SW 1271 (cell line): ENCODE data around the gene TRIM33.

Experiments
- DNase-seq, 2 experiments: peaks; one replicate each; lab custom pipeline; 2025; lab: John Stamatoyannopoulos, UW

The TRIM33 gene

DNA sequence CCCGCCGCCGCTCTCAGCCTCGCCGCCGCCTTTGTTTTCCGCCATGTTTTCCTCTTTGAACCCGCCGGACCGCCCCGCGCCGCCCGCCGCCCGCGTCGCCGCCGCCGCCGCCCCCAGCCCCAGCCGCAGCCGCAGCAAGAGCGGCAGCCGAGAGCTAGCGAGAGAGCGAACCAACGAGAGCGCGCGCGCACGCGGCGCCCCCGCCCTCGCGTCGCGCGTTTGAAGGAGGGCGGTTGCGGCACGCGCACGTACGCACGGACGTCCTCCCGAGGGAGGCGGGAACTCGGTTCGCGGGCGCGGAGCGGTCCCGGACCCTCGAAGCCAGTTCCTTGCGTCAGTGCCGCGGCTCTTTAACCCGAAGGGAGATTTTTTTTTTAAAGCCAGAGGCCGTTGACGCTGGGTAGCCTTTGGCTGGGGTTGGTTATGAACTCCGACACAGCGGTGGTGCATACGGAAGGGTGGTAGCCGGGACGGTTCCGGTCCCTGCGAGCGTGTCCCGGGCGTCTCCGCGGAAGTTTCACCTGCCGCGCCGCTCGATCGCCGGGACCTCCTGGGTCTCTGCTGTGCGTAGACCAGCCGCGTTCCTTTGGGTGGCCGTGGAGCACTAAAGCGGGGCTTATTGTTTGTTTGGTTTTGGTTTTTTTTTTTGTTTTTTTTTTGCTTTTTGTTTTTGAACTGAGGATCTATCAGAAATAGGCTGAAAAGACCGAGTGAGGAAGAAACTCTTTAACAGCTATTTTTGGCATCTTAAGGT, at the start of gene TRIM33:
TSS of gene TRIM33 (minus strand) at position 172 of the 754 bp plus-strand sequence. CDS start at position 45, 127 bp downstream.
- peak; percentile 40 to 75 for DNase-seq

DNA sequence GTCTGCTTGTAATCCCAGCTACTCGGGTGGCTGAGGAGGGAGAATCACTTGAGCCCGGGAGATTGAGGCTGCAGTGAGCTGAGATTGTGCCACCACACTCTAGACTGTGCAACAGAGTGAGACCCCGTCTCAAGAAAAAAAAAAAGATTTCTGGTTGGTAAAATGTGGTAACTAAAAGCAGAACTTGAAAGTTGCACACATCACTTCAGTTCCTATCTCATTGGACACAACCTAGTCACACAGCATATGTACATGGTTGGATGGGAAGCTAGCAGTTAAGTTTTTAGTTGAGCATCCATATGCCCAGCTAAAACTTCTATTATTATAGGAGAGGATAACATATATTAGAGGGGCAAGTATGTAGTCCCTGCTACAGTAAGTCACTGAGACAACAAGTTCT, 48.4 kb upstream of the TRIM33 start:
- no peak for DNase-seq

GRCh38 chr1:114558544-114558943, 47.5 kb upstream of the TRIM33 start:
- DNase-seq = peak in 1 of 2 experiments; percentile 4

GRCh38 chr1:114554577-114554976, 43.6 kb upstream of the TRIM33 start:
- no peak for DNase-seq

DNA sequence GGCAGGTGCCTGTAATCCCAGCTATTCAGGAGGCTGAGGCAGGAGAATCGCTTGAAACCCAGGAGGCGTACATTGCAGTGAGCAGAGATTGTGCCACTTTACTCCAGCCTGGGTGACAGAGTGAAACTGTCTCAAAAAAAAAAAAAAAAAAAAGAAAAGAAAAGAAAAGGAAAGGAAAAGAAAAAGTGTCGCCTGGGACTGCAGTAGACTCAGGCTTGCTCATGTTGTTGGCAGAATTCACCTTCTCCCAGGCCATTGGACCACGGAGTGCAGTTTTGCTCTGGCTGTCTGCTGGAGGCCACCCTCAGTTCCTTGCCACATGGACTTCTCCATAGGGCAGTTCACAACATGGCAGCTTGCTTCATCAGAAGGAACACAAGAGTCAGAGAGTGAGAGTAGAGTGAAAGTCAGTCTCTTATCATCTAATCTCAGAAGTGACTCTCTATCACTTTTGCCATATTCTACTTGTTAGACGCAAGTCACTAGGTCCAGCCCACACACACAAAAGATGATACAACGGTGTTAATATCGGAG, 41.2 kb upstream of the TRIM33 start:
- DNase-seq = no peak

- no peak for DNase-seq
Measured at GRCh38 chr1:114551400-114551799, 40.4 kb upstream of the TRIM33 start.

- DNase-seq = no peak
Measured at GRCh38 chr1:114550336-114550735, 39.3 kb upstream of the TRIM33 start.

DNA sequence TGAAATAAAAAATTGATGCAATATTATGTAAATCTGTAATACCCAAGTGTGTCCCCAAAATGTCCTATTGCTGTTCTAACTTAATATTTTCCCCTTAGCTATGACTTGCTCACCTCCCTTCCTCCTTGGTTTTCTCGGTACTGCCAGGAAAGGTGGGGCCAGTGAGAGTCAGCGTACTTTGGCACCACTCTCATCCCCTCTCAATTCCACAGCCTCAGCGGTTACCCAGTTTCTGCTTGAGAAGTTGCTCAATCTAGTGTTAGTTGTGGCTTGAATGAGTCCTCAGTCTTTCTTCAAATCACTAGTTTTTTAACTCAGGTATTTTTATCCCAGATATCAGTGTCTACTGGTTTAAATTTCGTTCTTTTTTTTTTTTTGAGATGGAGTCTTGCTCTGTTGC, 38.1 kb upstream of the TRIM33 start:
- no peak for DNase-seq

DNA sequence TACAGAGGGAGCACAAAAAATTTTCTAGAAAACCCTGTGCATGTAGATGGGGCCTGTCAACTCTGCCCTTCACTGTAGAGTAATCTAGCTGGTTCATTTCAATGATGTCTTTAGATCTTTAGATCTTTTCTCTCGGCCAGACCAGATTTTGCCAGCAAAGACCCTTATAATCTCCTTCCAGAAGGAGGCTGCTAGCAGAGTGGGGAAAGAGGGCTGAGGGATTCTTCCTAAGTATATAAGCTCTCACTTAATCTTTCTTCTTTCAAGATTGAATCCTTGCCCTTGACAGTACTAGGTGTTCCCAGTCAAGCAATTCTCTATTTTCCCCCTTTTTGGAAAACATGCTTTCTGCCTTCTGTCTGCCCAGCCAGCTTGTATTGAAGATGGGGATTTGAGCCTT, 36.1 kb upstream of the TRIM33 start:
- DNase-seq = no peak

- DNase-seq = no peak
Measured at GRCh38 chr1:114545796-114546195, 34.8 kb upstream of the TRIM33 start.

GRCh38 chr1:114545315-114545714, 34.3 kb upstream of the TRIM33 start:
- no peak for DNase-seq

- DNase-seq = no peak
Measured at GRCh38 chr1:114540821-114541220, 29.8 kb upstream of the TRIM33 start.

DNA sequence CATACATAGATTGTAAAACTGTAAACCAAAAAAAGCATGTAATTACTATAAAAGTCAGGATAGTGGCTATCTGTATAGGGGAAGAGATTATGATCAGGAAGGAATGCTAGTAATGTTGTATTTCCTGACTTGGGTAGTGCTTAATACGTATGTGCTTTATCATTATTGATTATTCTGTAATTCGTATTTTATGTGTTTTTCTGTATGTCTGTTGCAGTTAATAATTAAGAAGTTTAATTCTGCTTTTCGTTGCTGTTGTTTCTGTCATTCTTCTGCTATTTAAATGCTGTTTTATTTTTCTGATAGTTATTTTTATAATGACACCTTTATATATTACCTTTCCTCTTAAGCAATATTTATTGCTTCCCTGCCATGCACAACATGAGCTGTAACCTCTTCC, 29.3 kb upstream of the TRIM33 start:
- no peak for DNase-seq

- no peak for DNase-seq
Measured at GRCh38 chr1:114536043-114536442, 25.0 kb upstream of the TRIM33 start.

- no peak for DNase-seq
Measured at GRCh38 chr1:114535401-114535800, 24.4 kb upstream of the TRIM33 start.

GRCh38 chr1:114531094-114531493, 20.1 kb upstream of the TRIM33 start:
- no peak for DNase-seq

DNA sequence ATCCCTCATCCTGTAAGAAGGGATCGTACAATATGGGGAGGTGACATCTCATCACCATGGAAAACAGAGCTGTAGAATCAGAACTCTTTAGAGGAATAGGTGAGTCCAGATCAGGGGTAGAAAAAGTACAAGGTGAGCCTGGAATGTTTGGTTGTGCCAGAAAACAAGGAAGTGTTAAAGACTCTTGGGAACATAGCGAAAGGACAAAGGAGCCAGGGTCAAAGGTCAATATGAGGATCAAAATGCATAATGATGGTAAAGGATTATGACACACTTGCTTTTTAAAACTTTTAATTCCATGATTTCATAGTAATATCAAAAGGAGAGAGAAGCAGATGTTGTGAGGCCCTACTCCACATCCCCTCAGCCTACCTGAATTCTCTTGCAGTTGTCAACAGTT, 19.2 kb upstream of the TRIM33 start:
- no peak for DNase-seq

GRCh38 chr1:114524944-114525343, 13.9 kb upstream of the TRIM33 start:
- no peak for DNase-seq

DNA sequence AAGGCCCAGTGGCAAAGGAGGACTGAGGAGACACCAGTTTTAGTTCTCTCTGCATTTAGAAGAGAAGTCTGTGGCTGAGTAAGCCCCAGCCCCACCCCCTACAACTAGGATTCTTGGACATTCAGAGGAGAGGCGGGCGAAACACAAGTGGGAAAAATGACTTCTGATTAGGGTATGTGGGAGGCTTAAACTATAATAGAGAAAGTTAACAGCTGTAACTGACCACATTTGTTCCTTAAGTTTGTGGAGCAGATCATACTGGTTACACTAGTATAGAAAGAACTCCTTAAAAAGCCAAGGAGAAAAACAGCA, 11.2 kb upstream of the TRIM33 start:
- no peak for DNase-seq

- no peak for DNase-seq
Measured at GRCh38 chr1:114521396-114522263, 10.6 kb upstream of the TRIM33 start.

DNA sequence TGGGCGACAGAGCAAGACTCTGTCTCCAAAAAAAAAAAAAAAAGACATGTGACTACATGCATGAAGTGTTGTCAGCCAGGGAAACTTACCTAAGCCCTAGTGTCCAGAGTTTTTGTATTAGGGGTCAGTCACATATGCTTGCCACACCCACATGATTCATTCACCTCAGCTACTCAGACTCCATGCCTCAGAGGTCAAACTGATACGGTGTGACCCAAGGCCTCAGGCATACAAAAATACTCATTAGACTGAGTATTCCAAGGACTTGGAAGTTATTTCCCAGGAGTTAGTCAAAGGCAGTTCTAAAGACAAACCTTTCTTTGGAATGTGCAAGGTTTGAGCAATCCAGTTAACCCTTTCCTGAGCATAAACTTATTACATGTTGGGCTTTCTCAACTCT, 6.3 kb upstream of the TRIM33 start:
- no peak for DNase-seq

GRCh38 chr1:114512595-114513280, 1.7 kb upstream of the TRIM33 start:
- DNase-seq = no peak
